GM10847 (cell line): ENCODE measurements around the gene NISCH.
A peak's percentile ranks its signal among the peaks of the same experiment; 100 is the strongest.

Experiments
- POLR2A ChIP-seq: IDR thresholded peaks from 2 replicates; pipeline ENCODE4 v1.6.1; 2011; ENCODE audit not compliant: insufficient read length; ENCODE audit errors: extremely low read depth

Gene NISCH

DNA sequence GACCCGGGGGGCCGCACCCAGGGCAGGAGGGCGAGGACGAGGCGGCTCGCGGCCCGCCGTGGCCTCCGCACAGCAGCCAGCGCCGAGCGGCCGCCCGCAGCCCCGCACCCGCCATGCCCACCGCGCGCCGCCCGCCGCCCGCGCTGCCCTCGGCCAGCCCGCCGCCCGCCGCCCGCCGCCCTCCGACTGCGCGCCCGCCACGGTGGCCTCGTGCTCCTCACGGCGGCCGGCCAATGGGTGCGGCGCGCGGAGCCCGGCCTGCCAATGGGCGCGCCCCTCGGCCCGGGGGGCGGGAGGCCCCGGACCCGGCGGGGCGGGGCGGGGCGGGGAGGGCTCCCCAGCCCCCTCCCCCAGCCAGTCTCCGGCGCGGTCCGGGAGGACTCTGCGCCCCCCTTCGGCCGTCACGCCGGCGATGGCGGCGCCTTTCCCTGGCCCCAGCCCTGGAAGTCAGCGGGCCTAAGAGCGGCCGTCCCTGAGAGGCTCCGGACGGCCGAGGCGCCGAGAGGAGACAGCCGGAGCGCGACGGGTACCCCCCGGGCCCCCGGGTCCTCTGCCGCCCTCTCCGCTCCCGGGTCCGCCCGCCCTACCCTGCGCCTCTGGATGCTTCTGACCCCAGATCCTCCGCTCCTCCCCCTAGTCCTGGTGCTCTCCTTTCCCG is 78.3 kb downstream of the NISCH start, which contains the start of gene NT5DC2:
TSS of gene NT5DC2 (minus strand) at position 235 of the 658 bp plus-strand sequence. CDS start at position 115, 120 bp downstream.
- no peak for TF ChIP-seq POLR2A

DNA sequence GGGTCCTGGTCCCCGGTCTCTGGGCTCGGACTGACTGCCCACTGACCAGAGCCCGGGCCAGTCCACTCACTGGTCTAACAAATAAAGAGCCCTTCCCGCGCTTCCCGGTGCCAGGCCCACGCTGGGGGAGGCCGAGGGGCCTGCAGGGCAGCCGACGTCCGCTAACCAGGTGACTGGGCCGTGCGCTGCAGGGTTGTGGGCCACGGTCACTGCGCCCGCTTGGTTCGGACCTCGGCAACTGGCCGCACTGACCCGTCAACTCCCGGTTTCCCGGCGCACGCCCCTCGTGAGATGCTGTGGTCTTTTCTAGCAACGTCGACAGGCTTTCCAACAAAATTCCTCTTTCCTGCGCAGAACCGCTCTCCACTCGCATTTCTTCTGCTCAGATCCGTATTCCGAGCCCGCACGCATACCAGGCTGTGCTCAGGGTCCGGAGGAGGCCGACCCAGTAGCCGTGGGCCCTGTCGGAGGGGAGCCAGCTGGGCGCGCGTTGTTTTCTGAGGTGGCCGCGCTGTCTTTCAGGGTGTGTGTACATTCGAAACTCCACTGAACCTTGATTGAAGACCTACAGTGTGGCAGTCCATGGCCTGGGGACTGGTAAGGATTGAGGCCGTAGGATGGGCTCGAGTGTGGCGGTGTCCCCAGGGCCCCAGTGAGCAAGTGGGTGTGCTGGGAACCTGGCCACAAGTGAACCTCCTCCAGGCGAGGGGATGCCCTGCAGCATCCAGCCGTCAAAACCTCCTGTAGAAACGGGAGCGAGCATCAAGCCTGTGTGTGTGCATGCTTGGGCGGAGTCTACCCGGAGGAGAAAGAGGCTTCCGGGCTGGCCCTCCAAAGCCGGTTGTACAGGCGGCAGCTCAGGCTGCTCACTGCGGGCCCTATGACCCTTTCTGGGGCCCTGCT is 79.1 kb downstream of the NISCH start:
- TF ChIP-seq POLR2A = no peak

DNA sequence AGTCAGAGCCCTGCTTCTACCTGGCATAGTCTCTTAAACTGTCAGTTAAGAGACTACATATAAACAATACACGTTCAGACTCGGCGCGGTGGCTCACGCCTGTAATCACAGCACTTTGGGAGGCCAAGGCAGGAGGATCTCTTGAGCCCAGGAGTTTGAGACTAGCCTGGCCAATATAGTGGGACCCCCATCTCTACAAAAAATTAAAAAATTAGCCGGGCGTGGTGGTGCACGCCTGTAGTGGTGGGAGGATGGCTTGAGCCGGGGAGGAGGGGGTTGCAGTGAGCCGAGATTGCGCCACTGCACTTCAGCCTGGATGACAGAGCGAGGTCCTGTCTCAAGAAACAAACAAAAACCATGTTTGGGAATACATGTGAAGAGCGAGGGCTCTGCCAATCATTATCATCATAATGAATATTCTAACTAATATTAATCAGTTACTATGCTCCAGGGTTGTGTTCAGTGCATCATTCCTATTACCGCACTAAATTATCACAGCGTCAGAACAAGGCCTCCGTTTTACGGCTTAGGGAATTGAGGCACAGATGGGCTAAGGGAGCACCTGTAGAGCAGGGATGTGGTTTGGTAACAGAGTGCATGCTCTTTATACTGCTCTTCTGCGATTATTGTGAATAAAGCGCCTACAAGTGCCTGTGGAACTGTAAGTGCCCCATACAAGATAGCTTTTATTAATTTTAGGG is 80.2 kb downstream of the NISCH start:
- no peak for TF ChIP-seq POLR2A

DNA sequence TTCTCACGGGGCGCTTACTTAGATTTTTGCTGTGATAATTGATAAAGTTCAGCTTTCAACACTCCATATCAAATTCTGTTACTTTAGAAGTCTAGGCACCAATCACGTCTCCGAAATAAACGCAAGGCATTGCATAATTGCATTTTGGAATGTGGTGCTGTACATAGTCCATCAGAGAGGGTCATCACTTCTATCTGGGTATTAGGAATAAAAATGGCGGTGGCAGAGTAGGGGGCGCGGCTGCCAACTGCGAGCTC is 80.6 kb downstream of the NISCH start:
- no peak for TF ChIP-seq POLR2A

DNA sequence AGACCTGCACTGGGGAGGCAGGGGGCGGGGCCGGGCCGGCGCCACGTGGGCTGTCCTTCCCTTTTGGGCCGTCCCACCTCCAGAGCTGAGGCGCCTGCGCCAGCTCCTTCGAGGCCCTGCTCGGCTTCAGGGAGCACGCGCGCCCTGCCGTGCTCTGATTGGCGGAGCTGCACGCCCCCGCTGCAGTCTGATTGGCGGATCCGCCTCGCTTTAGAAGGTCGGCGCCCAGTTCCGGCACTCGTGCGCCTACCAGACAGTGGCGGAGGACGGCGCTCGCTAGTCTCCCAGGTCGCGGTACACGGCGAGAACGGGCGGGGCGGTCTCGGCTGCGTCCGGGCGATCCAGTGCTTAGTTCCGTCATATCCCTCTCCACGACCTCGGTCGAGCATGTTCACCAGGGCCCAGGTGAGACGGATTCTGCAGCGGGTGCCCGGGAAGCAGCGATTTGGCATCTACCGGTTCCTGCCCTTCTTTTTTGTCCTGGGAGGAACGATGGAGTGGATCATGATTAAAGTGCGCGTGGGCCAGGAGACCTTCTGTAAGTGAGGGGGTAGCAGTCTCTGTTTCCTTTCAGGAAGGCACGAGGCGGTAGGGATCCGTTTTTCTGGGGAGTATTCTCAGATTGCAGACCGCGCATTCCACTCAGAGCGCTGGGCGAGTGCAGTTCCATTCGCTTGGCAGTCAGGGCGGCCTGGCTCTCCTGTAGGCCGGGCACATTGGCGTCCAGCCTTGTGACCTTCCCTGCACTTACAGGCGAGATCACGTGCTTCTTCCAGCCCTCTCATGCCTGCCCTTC is 81.2 kb downstream of the NISCH start, which contains the start of gene UQCC5:
TSS of gene UQCC5 (plus strand) at position 237 of the 796 bp plus-strand sequence. CDS start at position 388, 151 bp downstream.
- TF ChIP-seq POLR2A = peak; percentile 98

DNA sequence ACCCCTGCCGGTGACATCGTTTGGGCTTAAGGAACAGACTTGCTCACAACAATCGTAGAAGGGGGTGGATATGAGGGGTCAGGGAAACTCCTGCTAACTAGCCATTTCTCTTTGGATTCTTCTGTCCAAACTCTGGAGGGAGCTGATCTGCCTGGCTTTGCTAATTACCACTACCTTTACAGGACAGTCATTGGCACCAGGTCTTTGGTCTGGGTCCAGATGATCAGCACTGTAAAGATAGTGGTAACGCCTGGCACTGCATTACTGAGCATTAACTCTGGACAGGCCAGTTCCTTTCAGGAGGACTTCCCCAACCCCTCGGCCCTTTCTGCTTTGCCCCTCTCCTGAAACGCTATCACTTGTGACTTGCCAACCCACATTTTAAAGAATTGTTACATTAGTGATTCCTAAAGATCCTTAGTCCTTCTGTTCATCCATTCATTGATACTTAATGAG is 81.8 kb downstream of the NISCH start:
- no peak for TF ChIP-seq POLR2A

DNA sequence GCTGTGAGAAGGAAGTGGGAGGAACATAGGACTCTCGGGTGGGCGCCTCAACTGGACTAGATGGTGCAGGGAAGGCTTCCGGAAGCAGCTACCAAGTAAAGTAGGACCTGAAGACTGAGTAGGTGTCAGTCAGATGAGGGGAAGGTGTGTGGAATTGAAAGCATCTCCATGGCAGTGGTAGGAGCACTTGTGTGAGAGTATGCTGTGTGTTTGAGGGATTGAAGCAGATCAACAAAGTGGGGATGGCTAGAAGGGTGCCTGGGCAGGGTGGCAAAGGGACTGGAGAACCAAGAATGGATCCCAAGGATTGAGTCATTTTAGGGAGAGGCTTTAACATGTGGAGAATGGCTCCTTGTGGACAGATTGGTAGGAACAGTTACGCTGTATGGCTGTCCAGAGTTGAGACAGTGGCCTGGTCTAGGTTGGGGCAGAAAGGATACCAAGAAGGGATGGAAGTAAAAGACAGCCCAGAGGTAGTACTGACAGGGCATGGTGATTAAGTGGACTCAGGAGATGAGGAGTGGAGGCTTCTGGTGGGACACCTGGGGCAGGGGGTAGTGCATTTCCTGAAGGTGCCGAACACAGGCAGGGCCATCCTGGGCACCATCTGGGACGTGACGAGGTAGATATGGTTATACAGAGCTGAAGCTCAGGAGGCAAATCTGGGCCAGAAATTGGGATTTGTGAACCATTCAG is 82.5 kb downstream of the NISCH start:
- no peak for TF ChIP-seq POLR2A

DNA sequence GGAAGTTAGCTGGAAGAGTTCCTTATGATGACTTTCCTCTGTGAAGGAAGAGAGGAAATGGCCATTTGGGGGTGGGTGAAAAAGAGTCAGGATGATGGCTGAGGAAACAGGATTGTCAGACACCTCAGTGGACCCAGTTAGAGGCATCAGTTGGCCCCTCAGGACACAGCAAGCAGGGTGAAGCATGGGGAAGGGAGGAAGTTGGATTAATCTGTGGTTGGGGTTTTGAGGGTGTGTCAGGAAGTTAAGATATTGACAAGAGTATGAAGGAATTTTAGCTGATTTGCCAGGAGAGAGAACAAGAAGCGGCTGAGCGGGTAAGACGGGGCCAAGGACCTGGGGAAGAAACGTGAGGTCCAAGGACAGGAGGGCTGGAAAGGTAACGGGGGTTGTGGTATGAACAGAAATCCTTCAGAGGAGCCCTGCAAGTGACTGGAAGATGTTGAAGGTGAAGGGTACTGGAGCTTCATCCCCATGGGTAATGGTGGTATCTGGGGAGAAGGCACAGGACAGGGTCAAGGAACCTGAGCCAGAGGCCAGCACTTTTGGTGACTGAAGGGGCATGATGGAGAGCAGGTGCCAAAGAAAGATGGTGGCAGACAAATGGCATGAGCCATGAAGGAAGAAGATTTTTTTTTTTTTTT is 83.7 kb downstream of the NISCH start:
- no peak for TF ChIP-seq POLR2A

DNA sequence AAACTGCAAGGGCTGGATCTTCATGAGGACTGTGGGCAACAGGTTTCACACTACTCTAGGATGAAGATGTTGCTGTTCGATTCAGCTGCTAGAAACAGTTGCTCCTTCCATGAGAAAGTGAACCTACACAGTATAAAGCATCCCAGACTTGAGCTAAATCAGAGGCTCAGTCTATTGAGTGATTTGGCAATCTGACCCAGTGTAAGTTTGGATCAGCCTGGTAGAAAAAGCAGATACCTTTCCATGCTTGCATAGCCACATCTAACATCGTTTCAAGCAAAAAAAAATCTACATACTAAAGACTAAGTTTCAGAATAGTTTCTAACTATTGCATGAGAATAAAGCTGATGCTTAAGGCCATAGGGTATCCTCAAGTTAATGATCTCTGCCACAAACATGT is 85.6 kb downstream of the NISCH start:
- TF ChIP-seq POLR2A = no peak
